Common myeloid progenitor, CD34-positive (primary cell): ENCODE results near the gene BACH2.
A peak's percentile ranks its signal among the peaks of the same experiment; 100 is the strongest.

ENCODE experiments used
- CTCF ChIA-PET: fragments of 350-600 bp; sonication (Branson Sonifier 250); formaldehyde crosslinking; loops from one replicate; lab custom pipeline; 2021; ENCODE audit warnings: antibody characterized with exemption; lab: Charles Lee
- POLR2A ChIA-PET: fragments of 350-600 bp; sonication (Branson Sonifier 250); formaldehyde crosslinking; loops from one replicate; lab custom pipeline; 2021; ENCODE audit warnings: antibody characterized with exemption; lab: Charles Lee
- DNase-seq, 3 donors: peaks; one replicate each; pipeline versions ENCODE4 v3.0.0 to v3.0.0-alpha.2; 2013
- H3K27ac ChIP-seq, 2 experiments: 1 replicate in 1 of 2; 2 replicates in 1 of 2; pipeline ENCODE4 v1.7.0; 2013; ENCODE audit warnings: inconsistent platforms in 2 of 2, low read length in 2 of 2, mild to moderate bottlenecking in 2 of 2, low read depth in 1 of 2, moderate library complexity in 1 of 2; ENCODE audit not compliant: severe bottlenecking in 2 of 2, insufficient read depth in 1 of 2, poor library complexity in 1 of 2
- H3K27me3 ChIP-seq, 5 experiments: replicated peaks in 2 of 5; 1 replicate in 3 of 5; 2 replicates in 2 of 5; pipeline versions ENCODE4 v1.6.1 to v1.7.0; 2013; ENCODE audit warnings: low read length in 4 of 5, mild to moderate bottlenecking in 2 of 5, moderate library complexity in 2 of 5, inconsistent platforms in 1 of 5; ENCODE audit not compliant: insufficient read depth in 5 of 5, control insufficient read depth in 4 of 5
- H3K36me3 ChIP-seq, 4 experiments: 1 replicate in 2 of 4; 2 replicates in 2 of 4; pipeline versions ENCODE4 v1.6.1 to v1.7.0; 2013; ENCODE audit warnings: low read length in 3 of 4, control low read depth in 1 of 4, mild to moderate bottlenecking in 1 of 4; ENCODE audit not compliant: control insufficient read depth in 4 of 4, insufficient read depth in 4 of 4
- H3K4me1 ChIP-seq, 4 experiments: 1 replicate in 3 of 4; 2 replicates in 1 of 4; pipeline versions ENCODE4 v1.6.1 to v1.7.1; 2013; ENCODE audit warnings: low read length in 3 of 4, mild to moderate bottlenecking in 3 of 4, control low read depth in 1 of 4, inconsistent platforms in 1 of 4, moderate library complexity in 1 of 4; ENCODE audit not compliant: control insufficient read depth in 4 of 4, insufficient read depth in 4 of 4; ENCODE audit errors: control extremely low read depth in 1 of 4
- H3K4me3 ChIP-seq, 7 experiments: 1 replicate in 4 of 7; 2 replicates in 3 of 7; pipeline versions ENCODE4 v1.5.1 to v1.7.0; 2013; ENCODE audit warnings: mild to moderate bottlenecking in 7 of 7, low read length in 6 of 7, moderate library complexity in 6 of 7, inconsistent platforms in 2 of 7, low read depth in 2 of 7, control low read depth in 1 of 7; ENCODE audit not compliant: insufficient read depth in 4 of 7, control insufficient read depth in 1 of 7; ENCODE audit errors: extremely low read depth in 1 of 7
- H3K9me3 ChIP-seq, 5 experiments: 1 replicate in 4 of 5; 2 replicates in 1 of 5; pipeline versions ENCODE4 v1.6.1 to v1.7.1; 2013; ENCODE audit warnings: low read length in 4 of 5, mild to moderate bottlenecking in 2 of 5, inconsistent platforms in 1 of 5, low read depth in 1 of 5, moderate library complexity in 1 of 5; ENCODE audit not compliant: control insufficient read depth in 4 of 5, insufficient read depth in 2 of 5; ENCODE audit errors: control extremely low read depth in 1 of 5
- WGBS: methylation state at CpG from one replicate; pipeline ENCODE4 v1.1.5; 2013; ENCODE audit not compliant: insufficient coverage; 5-methylcytosine and 5-hydroxymethylcytosine counted together

Gene BACH2

GRCh38 chr6:89927791-89928550, 368.7 kb downstream of the BACH2 start:
- H3K9me3 ChIP-seq = no peaks in the 10 kb centered on the region
- ChIA-PET CTCF (interaction anchor here (0.8 kb wide), 1 partner anchor 13 kb away, joined by 4 read pairs; no protein-coding TSS in a partner anchor), POLR2A (no interaction called here)
- H3K27me3 ChIP-seq = no peaks in the 10 kb centered on the region
- H3K4me3 ChIP-seq = peak overlapping the region in 1 of 7 experiments; percentile 16
- peaks cover 0 to 28% (median 7%) of the 10 kb centered on the region in 4 experiments for H3K4me1 ChIP-seq
- H3K27ac ChIP-seq = no peak overlapping the region
- 74% methylated on average over 4 of the region's 6 CpGs for WGBS
- peak in 2 of 3 donors; percentile 20 to 36 for DNase-seq
- H3K36me3 ChIP-seq = peaks cover 0 to 10% (median 2%) of the 10 kb centered on the region in 4 experiments

DNA sequence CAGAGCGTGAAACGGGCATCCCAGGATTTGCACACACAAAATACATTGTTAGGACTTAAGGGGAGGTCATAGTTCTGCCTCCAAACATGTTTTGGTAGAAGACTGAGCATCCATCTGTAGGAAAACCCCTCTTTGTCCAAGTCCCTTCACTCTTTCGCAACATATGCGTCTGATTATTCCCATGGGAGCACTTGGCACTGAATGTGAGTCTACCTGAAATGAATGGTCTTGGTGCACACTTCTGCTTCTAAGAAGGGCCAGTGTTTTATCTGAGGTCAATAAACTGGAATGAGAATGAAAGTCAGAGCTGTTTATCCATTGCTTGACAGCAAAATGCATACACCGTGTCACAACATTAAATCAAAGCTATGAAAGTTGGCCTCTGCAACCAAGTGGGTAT, 369.4 kb downstream of the BACH2 start:
- Histone ChIP-seq H3K27me3 (no peaks in the 10 kb centered on the region), H3K27ac (no peak overlapping the region), H3K36me3 (peaks cover 0 to 4% (median 2%) of the 10 kb centered on the region in 4 experiments), H3K9me3 (no peaks in the 10 kb centered on the region), H3K4me3 (no peak overlapping the region), H3K4me1 (peaks cover 0 to 28% (median 7%) of the 10 kb centered on the region in 4 experiments)
- ChIA-PET CTCF (no interaction called here), POLR2A (no interaction called here)
- WGBS = 96% methylated on average over 3 of the region's 5 CpGs
- DNase-seq = no peak

- no peak overlapping the region for H3K4me3 ChIP-seq
- H3K9me3 ChIP-seq = no peaks in the 10 kb centered on the region
- peak in 2 of 3 donors; percentile 15 to 17 for DNase-seq
- no peak overlapping the region for H3K27ac ChIP-seq
- POLR2A ChIA-PET = no interaction called here
- 67% methylated on average over 2 of the region's 2 CpGs for WGBS
- H3K36me3 ChIP-seq = peaks cover 0 to 3% (median 0%) of the 10 kb centered on the region in 4 experiments
- no peaks in the 10 kb centered on the region for H3K27me3 ChIP-seq
- peaks cover 0 to 28% (median 7%) of the 10 kb centered on the region in 4 experiments for H3K4me1 ChIP-seq
- CTCF ChIA-PET = no interaction called here
Observed at GRCh38 chr6:89925826-89926225, 370.8 kb downstream of the BACH2 start.

DNA sequence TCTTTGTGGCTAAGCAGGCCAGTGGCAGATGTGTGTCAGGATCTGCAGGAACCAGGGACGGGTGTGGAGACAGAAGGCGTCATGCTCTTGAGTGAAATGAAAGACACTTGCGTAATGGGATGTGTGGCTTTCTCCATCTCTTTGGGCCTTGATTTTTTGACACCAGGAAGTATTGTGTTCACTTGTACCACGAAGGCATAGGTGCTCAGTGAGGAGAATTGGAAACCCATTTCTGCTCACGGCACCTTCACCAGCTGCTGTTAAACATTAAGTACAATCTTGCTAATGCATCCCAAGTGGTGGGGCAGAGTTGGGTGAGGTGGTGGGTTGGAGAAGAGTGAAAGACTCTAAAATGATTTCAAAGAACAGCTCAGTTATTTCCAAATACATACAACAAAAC, 372.4 kb downstream of the BACH2 start:
- Histone ChIP-seq H3K36me3 (no peaks in the 10 kb centered on the region), H3K9me3 (no peaks in the 10 kb centered on the region), H3K27ac (no peak overlapping the region), H3K4me3 (no peak overlapping the region), H3K27me3 (no peaks in the 10 kb centered on the region), H3K4me1 (peaks cover 0 to 21% (median 3%) of the 10 kb centered on the region in 4 experiments)
- ChIA-PET POLR2A (no interaction called here), CTCF (no interaction called here)
- 0% methylated on average over 1 of the region's 5 CpGs for WGBS
- DNase-seq = no peak

DNA sequence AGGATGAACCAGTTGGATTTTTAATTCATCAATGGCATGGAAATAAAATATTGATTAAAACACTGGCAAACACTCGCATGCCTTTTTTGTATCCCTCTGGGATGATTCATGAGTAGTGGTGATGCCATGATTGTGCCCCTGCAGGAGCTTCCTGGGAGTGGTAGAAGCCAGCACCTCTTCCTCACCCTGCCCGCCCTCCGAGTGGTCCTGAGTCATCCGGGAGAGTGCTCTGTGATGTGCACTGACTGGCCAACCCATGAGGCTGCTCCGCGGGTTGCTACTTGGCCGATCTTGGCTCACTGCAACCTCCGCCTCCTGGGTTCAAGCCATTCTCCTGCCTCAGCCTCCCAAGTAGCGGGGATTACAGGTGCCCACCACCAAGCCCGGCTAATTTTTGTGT, 375.0 kb downstream of the BACH2 start:
- 95% methylated on average over 10 of the region's 10 CpGs for WGBS
- H3K36me3 ChIP-seq = no peaks in the 10 kb centered on the region
- no peaks in the 10 kb centered on the region for H3K27me3 ChIP-seq
- CTCF ChIA-PET = interaction anchor here (0.9 kb wide), 1 partner anchor 19 kb away, joined by 3 read pairs; no protein-coding TSS in a partner anchor
- DNase-seq = no peak
- H3K27ac ChIP-seq = no peak overlapping the region
- no peaks in the 10 kb centered on the region for H3K4me1 ChIP-seq
- H3K9me3 ChIP-seq = peaks cover 0 to 10% (median 3%) of the 10 kb centered on the region in 5 experiments
- POLR2A ChIA-PET = no interaction called here
- no peak overlapping the region for H3K4me3 ChIP-seq

- Histone ChIP-seq H3K27ac (no peak overlapping the region), H3K4me1 (no peaks in the 10 kb centered on the region), H3K27me3 (no peaks in the 10 kb centered on the region), H3K36me3 (no peaks in the 10 kb centered on the region), H3K9me3 (peaks cover 1 to 10% (median 3%) of the 10 kb centered on the region in 5 experiments), H3K4me3 (no peak overlapping the region)
- 91% methylated on average over 4 of the region's 6 CpGs for WGBS
- POLR2A ChIA-PET = no interaction called here
- DNase-seq = no peak
- CTCF ChIA-PET = interaction anchor here (0.9 to 1.2 kb wide), 3 partner anchors 9 to 72 kb away, joined by 3 to 5 read pairs (median 3); no protein-coding TSS in a partner anchor
Observed at GRCh38 chr6:89921197-89921596, 375.4 kb downstream of the BACH2 start.

GRCh38 chr6:89917801-89918366, 378.8 kb downstream of the BACH2 start:
- Histone ChIP-seq H3K4me3 (no peak overlapping the region), H3K27ac (no peak overlapping the region), H3K4me1 (no peaks in the 10 kb centered on the region), H3K36me3 (no peaks in the 10 kb centered on the region), H3K9me3 (peaks cover 3 to 10% (median 6%) of the 10 kb centered on the region in 5 experiments), H3K27me3 (no peaks in the 10 kb centered on the region)
- WGBS = 100% methylated on average over 2 of the region's 3 CpGs
- CTCF ChIA-PET = interaction anchor here (1.0 kb wide), 1 partner anchor 22 kb away, joined by 3 read pairs; no protein-coding TSS in a partner anchor
- no peak for DNase-seq
- POLR2A ChIA-PET = no interaction called here
